Renal cortex interstitium (tissue), 11 donors: ENCODE measurements around the gene TCIRG1. TPM values are rescaled to one million over a fixed set of nuclear protein-coding genes. Genes with fewer than 3 reads are reported as not detected.

Experiments used
- DNase-seq, 11 donors: peaks; one replicate each; pipeline ENCODE4 v3.0.0-alpha.2; 2013; ENCODE audit warnings: low read depth in 9 of 11, low spot score in 4 of 11; ENCODE audit errors: extremely low read depth in 1 of 11
- polyA plus RNA-seq, 3 donors: library from polyadenylated mRNA; unstranded; fragments of 120-200 nt; gene quantifications; one replicate each; pipeline ENCODE4 v1.2.1, GENCODE V29; 2013; ENCODE audit not compliant: insufficient read length in 3 of 3

The TCIRG1 gene
- polyA plus RNA-seq, 3 donors = 16.4 to 31.3 (median 25.0) TPM

GRCh38 chr11:68043349-68044144, 4.7 kb downstream of the TCIRG1 start:
- DNase-seq = no peak

- DNase-seq = no peak
Measured at GRCh38 chr11:68044145-68044813, 5.5 kb downstream of the TCIRG1 start.

- DNase-seq = no peak
Measured at GRCh38 chr11:68044898-68045351, 6.1 kb downstream of the TCIRG1 start.

GRCh38 chr11:68047437-68048290, 8.8 kb downstream of the TCIRG1 start:
- DNase-seq = no peak

- no peak for DNase-seq
Measured at GRCh38 chr11:68048681-68049508, 10.1 kb downstream of the TCIRG1 start.

GRCh38 chr11:68049509-68050370, 10.9 kb downstream of the TCIRG1 start:
- DNase-seq = no peak

- DNase-seq = no peak
Measured at GRCh38 chr11:68050371-68050841, 11.6 kb downstream of the TCIRG1 start.

- DNase-seq = no peak
Measured at GRCh38 chr11:68051191-68052136, 12.6 kb downstream of the TCIRG1 start.

- DNase-seq = no peak
Measured at GRCh38 chr11:68052137-68052873, 13.5 kb downstream of the TCIRG1 start.

GRCh38 chr11:68053117-68053516, 14.3 kb downstream of the TCIRG1 start:
- peak in 1 of 11 donors; percentile 17 for DNase-seq

- no peak for DNase-seq
Measured at GRCh38 chr11:68053981-68054812, 15.4 kb downstream of the TCIRG1 start.

GRCh38 chr11:68056317-68057285, 17.8 kb downstream of the TCIRG1 start:
- no peak for DNase-seq

GRCh38 chr11:68057807-68058206, 19.0 kb downstream of the TCIRG1 start:
- no peak for DNase-seq

GRCh38 chr11:68061508-68061907, 22.7 kb downstream of the TCIRG1 start:
- no peak for DNase-seq
